Lung (tissue), 12 donors: ENCODE measurements around the gene SPOCK3. TPM values are rescaled to one million over a fixed set of nuclear protein-coding genes. Genes with fewer than 3 reads are reported as not detected.
A peak's percentile ranks its signal among the peaks of the same experiment; 100 is the strongest.

Experiments
- ATAC-seq: fragments of 200-7000 bp; cut with Tn5 transposase; one replicate; pipeline ENCODE4 v1.9.1; 2020; ENCODE audit warnings: moderate number of reproducible peaks; ENCODE audit not compliant: insufficient read depth, low FRiP score
- DNase-seq, 3 donors: peaks; one replicate each; pipeline ENCODE4 v3.0.0-alpha.2; 2013 to 2017
- H3K27ac ChIP-seq, 2 donors: one replicate each; pipeline ENCODE4 v1.5.1; 2013; ENCODE audit warnings: mild to moderate bottlenecking in 2 of 2, moderate library complexity in 2 of 2, control low read depth in 1 of 2, inconsistent platforms in 1 of 2, low read depth in 1 of 2, low read length in 1 of 2
- H3K27me3 ChIP-seq, 3 donors: one replicate each; pipeline ENCODE4 v1.5.1; 2013; ENCODE audit warnings: low read length in 2 of 3; ENCODE audit not compliant: control insufficient read depth in 3 of 3, insufficient read depth in 3 of 3
- H3K36me3 ChIP-seq, 4 donors: one replicate each; pipeline ENCODE4 v1.5.1; 2013; ENCODE audit warnings: low read length in 4 of 4, mild to moderate bottlenecking in 1 of 4, moderate library complexity in 1 of 4; ENCODE audit not compliant: control insufficient read depth in 4 of 4, insufficient read depth in 4 of 4
- H3K4me1 ChIP-seq, 5 donors: one replicate each; pipeline ENCODE4 v1.5.1; 2013; ENCODE audit warnings: low read length in 5 of 5, mild to moderate bottlenecking in 2 of 5, moderate library complexity in 1 of 5; ENCODE audit not compliant: control insufficient read depth in 5 of 5, insufficient read depth in 5 of 5
- H3K4me3 ChIP-seq: one replicate; pipeline ENCODE4 v1.5.1; 2013; ENCODE audit warnings: mild to moderate bottlenecking, control low read depth, moderate library complexity
- H3K9ac ChIP-seq, 2 donors: one replicate each; pipeline ENCODE4 v1.5.1; 2013; ENCODE audit warnings: low read length in 2 of 2, control low read depth in 1 of 2; ENCODE audit not compliant: insufficient read depth in 1 of 2
- H3K9me3 ChIP-seq, 4 donors: one replicate each; pipeline ENCODE4 v1.5.1; 2013; ENCODE audit warnings: low read length in 3 of 4, mild to moderate bottlenecking in 1 of 4, moderate library complexity in 1 of 4; ENCODE audit not compliant: control insufficient read depth in 4 of 4, insufficient read depth in 3 of 4
- CTCF ChIP-seq: IDR thresholded peaks from 2 replicates; pipeline ENCODE4 v1.5.1; 2012; ENCODE audit warnings: mild to moderate bottlenecking; ENCODE audit errors: control extremely low read depth, extremely low read depth
- WGBS, 2 donors: extraction: QIAGEN DNeasy Blood & Tissue Kit; methylation state at CpG; one replicate each; pipeline ENCODE4 v1.1.7; 2013; 5-methylcytosine and 5-hydroxymethylcytosine counted together
- polyA plus RNA-seq, 2 donors: library from polyadenylated mRNA; stranded (reverse); fragments of 200-250 nt; gene quantifications; one replicate each; pipeline ENCODE4 v1.2.1, GENCODE V29; 2013
- total RNA-seq, 2 donors: library from RNA; depleted of rRNA in 1 of 2; stranded (reverse); fragments of >200 nt in 1 of 2; gene quantifications; one replicate each; pipeline ENCODE4 v1.2.1, GENCODE V29; 2014 to 2021
- donor health status: control.
- donor health status: control.
- donor health status: Bipolar disorder and iron deficiency.
- donor health status: healthy.
- donor health status: DM: yes; HTN: yes; CAD: no.

The SPOCK3 gene
- total and polyA plus RNA-seq, 4 donors = 0.24 to 1.4 (median 0.60) TPM

GRCh38 chr4:167020410-167020809 lies 213.9 kb downstream of the SPOCK3 start:
- H3K9me3 ChIP-seq = no peaks in the 10 kb centered on the region
- no peak overlapping the region for H3K9ac ChIP-seq
- TF ChIP-seq CTCF = no peak
- H3K27me3 ChIP-seq = no peaks in the 10 kb centered on the region
- ATAC-seq = no peak
- no peaks in the 10 kb centered on the region for H3K36me3 ChIP-seq
- no peak overlapping the region for H3K27ac ChIP-seq
- 26 to 38% methylated on average over 1 of the region's 1 CpG for WGBS, 2 donors
- no peak overlapping the region for H3K4me3 ChIP-seq
- DNase-seq = no peak
- H3K4me1 ChIP-seq = no peaks in the 10 kb centered on the region

DNA sequence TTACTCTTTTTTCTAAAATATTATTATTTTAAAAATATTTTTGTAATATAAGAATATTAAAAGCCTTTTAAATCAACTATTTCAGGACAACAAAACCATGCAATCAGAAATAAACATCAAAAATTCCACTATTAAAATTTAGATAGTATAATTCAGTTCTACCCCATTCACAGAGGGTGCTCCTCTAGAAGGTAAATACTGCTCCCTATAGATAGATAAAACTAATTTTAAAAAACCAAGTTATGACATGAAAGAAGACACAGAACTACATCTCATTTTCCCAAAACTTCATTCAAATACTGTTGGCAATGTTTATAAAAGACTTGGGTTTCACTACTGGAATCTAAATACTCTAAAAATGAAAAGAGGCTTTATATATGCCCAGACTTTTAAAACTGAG lies 219.3 kb downstream of the SPOCK3 start:
- no peaks in the 10 kb centered on the region for H3K4me1 ChIP-seq
- no peaks in the 10 kb centered on the region for H3K36me3 ChIP-seq
- H3K27ac ChIP-seq = no peak overlapping the region
- H3K9me3 ChIP-seq = no peaks in the 10 kb centered on the region
- no peak overlapping the region for H3K4me3 ChIP-seq
- H3K9ac ChIP-seq = no peak overlapping the region
- TF ChIP-seq CTCF = no peak
- no peak for DNase-seq
- H3K27me3 ChIP-seq = no peaks in the 10 kb centered on the region
- no peak for ATAC-seq

DNA sequence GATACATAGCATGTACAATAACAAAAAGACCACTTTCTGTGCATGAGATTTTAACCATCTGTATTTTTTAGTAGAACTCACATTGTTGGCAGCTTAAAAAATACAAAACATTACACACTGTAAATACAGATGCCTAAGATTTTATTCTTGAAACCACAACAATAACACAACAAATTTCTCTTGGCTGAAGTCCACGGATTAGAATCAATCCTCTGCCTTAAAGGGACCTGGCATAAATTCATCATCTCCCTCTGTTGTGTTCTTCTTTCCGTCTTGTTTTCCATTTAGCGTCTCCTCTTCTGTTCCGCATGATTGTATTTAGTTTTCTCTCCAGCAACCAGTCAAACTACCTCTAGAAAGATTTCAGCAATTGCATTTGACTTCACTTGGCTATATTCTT lies 231.0 kb downstream of the SPOCK3 start:
- Histone ChIP-seq H3K4me3 (no peak overlapping the region), H3K36me3 (no peaks in the 10 kb centered on the region), H3K27ac (no peak overlapping the region), H3K9ac (no peak overlapping the region), H3K27me3 (no peaks in the 10 kb centered on the region), H3K4me1 (no peaks in the 10 kb centered on the region), H3K9me3 (no peaks in the 10 kb centered on the region)
- no peak for TF ChIP-seq CTCF
- WGBS, 2 donors = 81 to 83% methylated on average over 4 of the region's 4 CpGs
- no peak for ATAC-seq
- DNase-seq = peak in 1 of 3 donors; percentile 4

- DNase-seq (no peak), ATAC-seq (no peak)
- H3K9me3 ChIP-seq = no peaks in the 10 kb centered on the region
- 75 to 76% methylated on average over 4 of the region's 4 CpGs for WGBS, 2 donors
- no peaks in the 10 kb centered on the region for H3K4me1 ChIP-seq
- no peaks in the 10 kb centered on the region for H3K36me3 ChIP-seq
- no peak overlapping the region for H3K27ac ChIP-seq
- H3K27me3 ChIP-seq = no peaks in the 10 kb centered on the region
- TF ChIP-seq CTCF = no peak
- no peak overlapping the region for H3K4me3 ChIP-seq
- H3K9ac ChIP-seq = no peak overlapping the region
Measured at GRCh38 chr4:167000141-167000852, 234.0 kb downstream of the SPOCK3 start.
